Activated CD4-positive, alpha-beta T cell treated with anti-CD3 and anti-CD28 coated beads for 48 hours (primary cell): ENCODE data around the gene STX1A.
"Not testable (repeated sequence)": the region's sequence is repeated elsewhere in the genome, so short reads cannot be mapped to it uniquely, and the experiment has no call there.

ENCODE experiments used
- DNase-seq: peaks from one replicate; pipeline ENCODE4 v3.0.0-alpha.2; 2020

The STX1A gene

GRCh38 chr7:73734619-73735527 is 15.4 kb upstream of the STX1A start:
- peak; percentile 89 for DNase-seq

- DNase-seq, result no peak
Measured at GRCh38 chr7:73732397-73732796, 12.9 kb upstream of the STX1A start.

- DNase-seq, result no peak
Measured at GRCh38 chr7:73730485-73730884, 11.0 kb upstream of the STX1A start.

- DNase-seq, result no peak
Measured at GRCh38 chr7:73728551-73728950, 9.1 kb upstream of the STX1A start.

GRCh38 chr7:73727952-73728351 is 8.5 kb upstream of the STX1A start:
- no peak for DNase-seq

GRCh38 chr7:73726083-73726466 is 6.6 kb upstream of the STX1A start:
- DNase-seq, result no peak

GRCh38 chr7:73723813-73724212 is 4.3 kb upstream of the STX1A start:
- no peak for DNase-seq

- no peak for DNase-seq
Measured at GRCh38 chr7:73722785-73723184, 3.3 kb upstream of the STX1A start.

GRCh38 chr7:73722182-73722581 is 2.7 kb upstream of the STX1A start:
- DNase-seq, result not testable (repeated sequence)

- no peak for DNase-seq
Measured at GRCh38 chr7:73721377-73721817, 1.9 kb upstream of the STX1A start.

- DNase-seq, result not testable (repeated sequence)
Measured at GRCh38 chr7:73720443-73720842, 974 bp upstream of the STX1A start.

- DNase-seq, result no peak
Measured at GRCh38 chr7:73719806-73720169, 319 bp upstream of the STX1A start.

GRCh38 chr7:73718438-73718881 is 1.0 kb downstream of the STX1A start:
- DNase-seq, result peak; percentile 47

- peak; percentile 87 for DNase-seq
Measured at GRCh38 chr7:73717991-73718405, 1.5 kb downstream of the STX1A start.

- no peak for DNase-seq
Measured at GRCh38 chr7:73717025-73717807, 2.3 kb downstream of the STX1A start.

GRCh38 chr7:73716318-73716890 is 3.1 kb downstream of the STX1A start:
- DNase-seq, result no peak

GRCh38 chr7:73715648-73716317 is 3.7 kb downstream of the STX1A start:
- DNase-seq, result peak; percentile 88

- DNase-seq, result not testable (repeated sequence)
Measured at GRCh38 chr7:73713319-73713718, 6.2 kb downstream of the STX1A start.

GRCh38 chr7:73712773-73713172 is 6.7 kb downstream of the STX1A start:
- no peak for DNase-seq

- no peak for DNase-seq
Measured at GRCh38 chr7:73708961-73709549, 10.4 kb downstream of the STX1A start.

GRCh38 chr7:73707045-73707631 is 12.3 kb downstream of the STX1A start:
- no peak for DNase-seq
